ENCODE data around the gene CMSS1. TPM values are rescaled to one million over a fixed set of nuclear protein-coding genes. Genes with fewer than 3 reads are reported as not detected.

CMSS1 gene
- total and polyA plus RNA-seq, 2 of the 13 experiments (the other 11 are each of a cell fraction or from before 2014, with no cell fraction given): 6.4 to 48.7 TPM

DNA sequence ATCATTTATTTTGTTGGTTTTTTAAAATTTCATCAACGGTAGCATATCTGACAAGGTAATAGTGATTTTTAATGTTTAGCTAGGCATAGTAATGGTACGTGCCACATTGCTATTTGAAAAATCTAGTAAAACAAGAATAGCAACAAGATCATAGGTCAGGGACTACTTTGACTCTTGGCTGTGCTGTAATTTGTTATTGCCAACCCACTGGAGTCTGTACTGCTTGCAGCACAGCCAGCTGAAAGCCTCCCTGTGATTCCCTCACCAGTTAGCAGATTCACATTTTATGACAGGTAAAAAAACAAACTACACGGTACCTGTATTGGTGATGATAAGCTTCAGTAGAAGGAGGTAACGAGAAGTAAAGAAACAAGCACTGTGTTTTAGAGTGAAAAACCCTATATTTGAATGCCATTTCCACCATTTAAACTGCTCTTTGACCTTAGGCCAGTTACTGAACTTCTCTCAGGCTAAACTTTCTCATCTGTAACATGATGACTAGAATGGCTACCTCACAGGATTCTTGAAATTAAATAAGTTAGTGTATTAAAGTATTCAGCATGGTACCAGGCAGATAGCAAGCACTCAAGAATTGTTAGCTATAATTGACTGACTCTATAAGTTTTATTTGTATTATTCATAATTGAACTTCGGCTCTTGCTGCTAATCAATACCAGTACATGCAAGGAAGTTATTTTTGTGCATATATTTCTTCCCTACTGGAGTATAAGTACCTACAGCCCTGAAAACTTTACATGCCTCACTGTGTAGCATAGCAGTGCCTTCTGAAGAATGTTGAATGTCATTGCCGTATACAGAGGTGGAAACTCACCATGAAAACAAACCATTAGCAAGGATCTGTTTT lies 280.5 kb downstream of the CMSS1 start (continued):
- no peak for TF ChIP-seq ZSCAN21 (CRISPR knock-in tag; IDR thresholded peaks at IDR 0.05; ENCODE audit: borderline replicate concordance)
- TF ChIP-seq DPF2 (CRISPR knock-in tag; IDR thresholded peaks at IDR 0.05; ENCODE audit: borderline replicate concordance, low read depth): 0 out of 2 replicates have a peak, but pooled peaks have one; percentile 22
- no peak for TF ChIP-seq KLF16 (CRISPR knock-in tag; IDR thresholded peaks at IDR 0.05)
- TF ChIP-seq MTA1 (CRISPR knock-in tag; IDR thresholded peaks at IDR 0.05; ENCODE audit: borderline replicate concordance): no peak
- no peak for TF ChIP-seq ZNF746 (CRISPR knock-in tag; IDR thresholded peaks at IDR 0.05)
- TF ChIP-seq KAT7 (CRISPR knock-in tag; IDR thresholded peaks at IDR 0.05; ENCODE audit: borderline replicate concordance): no peak
- TF ChIP-seq, protein P1, sequence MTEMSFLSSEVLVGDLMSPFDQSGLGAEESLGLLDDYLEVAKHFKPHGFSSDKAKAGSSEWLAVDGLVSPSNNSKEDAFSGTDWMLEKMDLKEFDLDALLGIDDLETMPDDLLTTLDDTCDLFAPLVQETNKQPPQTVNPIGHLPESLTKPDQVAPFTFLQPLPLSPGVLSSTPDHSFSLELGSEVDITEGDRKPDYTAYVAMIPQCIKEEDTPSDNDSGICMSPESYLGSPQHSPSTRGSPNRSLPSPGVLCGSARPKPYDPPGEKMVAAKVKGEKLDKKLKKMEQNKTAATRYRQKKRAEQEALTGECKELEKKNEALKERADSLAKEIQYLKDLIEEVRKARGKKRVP (CRISPR knock-in tag; IDR thresholded peaks at IDR 0.05): no peak
- no peak for TF ChIP-seq SNAPC4 (CRISPR knock-in tag; IDR thresholded peaks at IDR 0.05)
- TF ChIP-seq, protein P2, sequence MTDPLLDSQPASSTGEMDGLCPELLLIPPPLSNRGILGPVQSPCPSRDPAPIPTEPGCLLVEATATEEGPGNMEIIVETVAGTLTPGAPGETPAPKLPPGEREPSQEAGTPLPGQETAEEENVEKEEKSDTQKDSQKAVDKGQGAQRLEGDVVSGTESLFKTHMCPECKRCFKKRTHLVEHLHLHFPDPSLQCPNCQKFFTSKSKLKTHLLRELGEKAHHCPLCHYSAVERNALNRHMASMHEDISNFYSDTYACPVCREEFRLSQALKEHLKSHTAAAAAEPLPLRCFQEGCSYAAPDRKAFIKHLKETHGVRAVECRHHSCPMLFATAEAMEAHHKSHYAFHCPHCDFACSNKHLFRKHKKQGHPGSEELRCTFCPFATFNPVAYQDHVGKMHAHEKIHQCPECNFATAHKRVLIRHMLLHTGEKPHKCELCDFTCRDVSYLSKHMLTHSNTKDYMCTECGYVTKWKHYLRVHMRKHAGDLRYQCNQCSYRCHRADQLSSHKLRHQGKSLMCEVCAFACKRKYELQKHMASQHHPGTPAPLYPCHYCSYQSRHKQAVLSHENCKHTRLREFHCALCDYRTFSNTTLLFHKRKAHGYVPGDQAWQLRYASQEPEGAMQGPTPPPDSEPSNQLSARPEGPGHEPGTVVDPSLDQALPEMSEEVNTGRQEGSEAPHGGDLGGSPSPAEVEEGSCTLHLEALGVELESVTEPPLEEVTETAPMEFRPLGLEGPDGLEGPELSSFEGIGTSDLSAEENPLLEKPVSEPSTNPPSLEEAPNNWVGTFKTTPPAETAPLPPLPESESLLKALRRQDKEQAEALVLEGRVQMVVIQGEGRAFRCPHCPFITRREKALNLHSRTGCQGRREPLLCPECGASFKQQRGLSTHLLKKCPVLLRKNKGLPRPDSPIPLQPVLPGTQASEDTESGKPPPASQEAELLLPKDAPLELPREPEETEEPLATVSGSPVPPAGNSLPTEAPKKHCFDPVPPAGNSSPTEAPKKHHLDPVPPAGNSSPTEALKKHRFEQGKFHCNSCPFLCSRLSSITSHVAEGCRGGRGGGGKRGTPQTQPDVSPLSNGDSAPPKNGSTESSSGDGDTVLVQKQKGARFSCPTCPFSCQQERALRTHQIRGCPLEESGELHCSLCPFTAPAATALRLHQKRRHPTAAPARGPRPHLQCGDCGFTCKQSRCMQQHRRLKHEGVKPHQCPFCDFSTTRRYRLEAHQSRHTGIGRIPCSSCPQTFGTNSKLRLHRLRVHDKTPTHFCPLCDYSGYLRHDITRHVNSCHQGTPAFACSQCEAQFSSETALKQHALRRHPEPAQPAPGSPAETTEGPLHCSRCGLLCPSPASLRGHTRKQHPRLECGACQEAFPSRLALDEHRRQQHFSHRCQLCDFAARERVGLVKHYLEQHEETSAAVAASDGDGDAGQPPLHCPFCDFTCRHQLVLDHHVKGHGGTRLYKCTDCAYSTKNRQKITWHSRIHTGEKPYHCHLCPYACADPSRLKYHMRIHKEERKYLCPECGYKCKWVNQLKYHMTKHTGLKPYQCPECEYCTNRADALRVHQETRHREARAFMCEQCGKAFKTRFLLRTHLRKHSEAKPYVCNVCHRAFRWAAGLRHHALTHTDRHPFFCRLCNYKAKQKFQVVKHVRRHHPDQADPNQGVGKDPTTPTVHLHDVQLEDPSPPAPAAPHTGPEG (CRISPR knock-in tag; IDR thresholded peaks at IDR 0.05): no peak
- no peak for TF ChIP-seq ZEB1 (IDR thresholded peaks at IDR 0.05; ENCODE audit: insufficient replicate concordance, low read depth)
- TF ChIP-seq ZNF260 (CRISPR knock-in tag; IDR thresholded peaks at IDR 0.05; ENCODE audit: borderline replicate concordance, low read depth): no peak
- TF ChIP-seq CBX1 (IDR thresholded peaks at IDR 0.05; ENCODE audit: low read depth): no peak
- no peak for TF ChIP-seq ZNF446 (CRISPR knock-in tag; IDR thresholded peaks at IDR 0.05)
- TF ChIP-seq SETDB1 (CRISPR knock-in tag; IDR thresholded peaks at IDR 0.05; ENCODE audit: borderline replicate concordance): no peak
- no peak for TF ChIP-seq BCL3 (CRISPR knock-in tag; IDR thresholded peaks at IDR 0.05)

All from HepG2 (cell line).